ENCODE measurements around the gene PRUNE1. TPM values are rescaled to one million over a fixed set of nuclear protein-coding genes. Genes with fewer than 3 reads are reported as not detected.
A peak's percentile ranks its signal among the peaks of the same experiment; 100 is the strongest.

Gene PRUNE1
- total and polyA plus RNA-seq, 11 donors, result 15.1 to 65.3 (median 39.8) TPM

GRCh38 chr1:150971583-150972416, 36.4 kb upstream of the PRUNE1 start:
- ATAC-seq (peak in 1 of 4 donors; percentile 8), DNase-seq (peak in 2 of 5 donors; percentile 25 to 28)
- WGBS, 4 donors, result 54 to 66% (median 63%) methylated on average over 6 of the region's 6 CpGs
- intact Hi-C loops (cut with DNase I), result loop anchor here in 3 of 10 donors (5.0 kb wide), 2 partner anchors 44 to 94 kb away; partner anchors contain the start of genes SETDB1 (in 3 of the 3) and ARNT (in 1 of the 3)
- H3K4me1 ChIP-seq, result peaks cover 0 to 63% (median 46%) of the 10 kb centered on the region in 12 donors
- H3K27ac ChIP-seq, result peak overlapping the region in 11 of 12 donors; percentile 70 to 99 (median 95)
- no peaks in the 10 kb centered on the region for H3K27me3 ChIP-seq
- H3K4me3 ChIP-seq, result peak overlapping the region in 9 of 12 donors; percentile 3 to 97 (median 15)
- no peaks in the 10 kb centered on the region for H3K9me3 ChIP-seq
- H3K36me3 ChIP-seq, result peaks cover 0 to 24% (median 21%) of the 10 kb centered on the region in 9 donors
- TF ChIP-seq CTCF (IDR thresholded peaks at IDR 0.05) (no peak), POLR2A (IDR thresholded peaks at IDR 0.05) (no peak)

- intact Hi-C loops (cut with DNase I), result loop anchor here in 3 of 10 donors (5.0 kb wide), 2 partner anchors 45 to 95 kb away; partner anchors contain the start of genes SETDB1 (in 3 of the 3) and ARNT (in 1 of the 3)
- Histone ChIP-seq H3K27ac (peak overlapping the region in 11 of 12 donors; percentile 70 to 99 (median 95)), H3K27me3 (no peaks in the 10 kb centered on the region), H3K4me3 (peak overlapping the region in 9 of 12 donors; percentile 75 to 99 (median 90)), H3K36me3 (peaks cover 0 to 18% (median 14%) of the 10 kb centered on the region in 9 donors), H3K9me3 (no peaks in the 10 kb centered on the region), H3K4me1 (peaks cover 0 to 70% (median 47%) of the 10 kb centered on the region in 12 donors)
- DNase-seq (no peak), ATAC-seq (no peak)
- 42 to 53% (median 50%) methylated on average over 4 of the region's 4 CpGs for WGBS, 4 donors
- no peak for TF ChIP-seq CTCF (IDR thresholded peaks at IDR 0.05)
Measured at GRCh38 chr1:150972417-150972940, 35.8 kb upstream of the PRUNE1 start.

- 9 to 12% (median 10%) methylated on average over 10 to 15 of the region's 15 CpGs for WGBS, 4 donors
- Histone ChIP-seq H3K36me3 (peaks cover 0 to 9% (median 6%) of the 10 kb centered on the region in 9 donors), H3K27me3 (no peaks in the 10 kb centered on the region), H3K9me3 (no peaks in the 10 kb centered on the region), H3K4me1 (peaks cover 0 to 78% (median 47%) of the 10 kb centered on the region in 12 donors), H3K27ac (peak overlapping the region in 11 of 12 donors; percentile 91 to 99 (median 95)), H3K4me3 (peak overlapping the region; percentile 75 to 99 (median 92))
- ATAC-seq, result peak in 2 of 4 donors; percentile 2 to 5
- intact Hi-C loops (cut with DNase I), result loop anchor here in 3 of 10 donors (5.0 kb wide), 2 partner anchors 46 to 96 kb away; partner anchors contain the start of genes SETDB1 (in 3 of the 3) and ARNT (in 1 of the 3)
- DNase-seq, result peak in 3 of 5 donors; percentile 25 to 41 (median 40)
- TF ChIP-seq POLR2A (IDR thresholded peaks at IDR 0.05), result no peak
- TF ChIP-seq CTCF (IDR thresholded peaks at IDR 0.05), result no peak
Measured at GRCh38 chr1:150973258-150973835, 34.9 kb upstream of the PRUNE1 start.
